Measurements from ENCODE around the gene BANP.
"Not testable (repeated sequence)": the region's sequence is repeated elsewhere in the genome, so short reads cannot be mapped to it uniquely, and the experiment has no call there.

The BANP gene

GRCh38 chr16:88108762-88109161 lies 157.5 kb downstream of the BANP start:
- TF ChIP-seq CTCF (IDR thresholded peaks at IDR 0.05; ENCODE audit: borderline replicate concordance, insufficient read depth, low read depth, low read length): no peak
- no peak overlapping the region for H3K4me3 ChIP-seq (ENCODE audit: low read depth, low read length)

- not testable (repeated sequence) for H3K4me3 ChIP-seq (ENCODE audit: low read depth, low read length)
Measured at GRCh38 chr16:88109726-88110621, 158.7 kb downstream of the BANP start.

GRCh38 chr16:88110875-88111494 lies 159.8 kb downstream of the BANP start:
- not testable (repeated sequence) for H3K4me3 ChIP-seq (ENCODE audit: low read depth, low read length)

- not testable (repeated sequence) for H3K4me3 ChIP-seq (ENCODE audit: low read depth, low read length)
Measured at GRCh38 chr16:88111976-88112375, 160.7 kb downstream of the BANP start.

GRCh38 chr16:88113545-88114045 lies 162.4 kb downstream of the BANP start:
- TF ChIP-seq CTCF (IDR thresholded peaks at IDR 0.05; ENCODE audit: borderline replicate concordance, insufficient read depth, low read depth, low read length): no peak
- no peak overlapping the region for H3K4me3 ChIP-seq (ENCODE audit: low read depth, low read length)

GRCh38 chr16:88114541-88115228 lies 163.5 kb downstream of the BANP start:
- not testable (repeated sequence) for H3K4me3 ChIP-seq (ENCODE audit: low read depth, low read length)

GRCh38 chr16:88116121-88116520 lies 164.9 kb downstream of the BANP start:
- TF ChIP-seq CTCF (IDR thresholded peaks at IDR 0.05; ENCODE audit: borderline replicate concordance, insufficient read depth, low read depth, low read length): no peak
- H3K4me3 ChIP-seq (ENCODE audit: low read depth, low read length): no peak overlapping the region

- no peak overlapping the region for H3K4me3 ChIP-seq (ENCODE audit: low read depth, low read length)
- TF ChIP-seq CTCF (IDR thresholded peaks at IDR 0.05; ENCODE audit: borderline replicate concordance, insufficient read depth, low read depth, low read length): no peak
Measured at GRCh38 chr16:88117476-88117868, 166.2 kb downstream of the BANP start.

GRCh38 chr16:88118376-88118775 lies 167.1 kb downstream of the BANP start:
- TF ChIP-seq CTCF (IDR thresholded peaks at IDR 0.05; ENCODE audit: borderline replicate concordance, insufficient read depth, low read depth, low read length): no peak
- H3K4me3 ChIP-seq (ENCODE audit: low read depth, low read length): no peak overlapping the region

GRCh38 chr16:88118852-88119741 lies 167.9 kb downstream of the BANP start:
- not testable (repeated sequence) for H3K4me3 ChIP-seq (ENCODE audit: low read depth, low read length)

GRCh38 chr16:88119881-88120751 lies 168.9 kb downstream of the BANP start:
- not testable (repeated sequence) for H3K4me3 ChIP-seq (ENCODE audit: low read depth, low read length)
